Measurements from ENCODE around the gene NMNAT2.

DNA sequence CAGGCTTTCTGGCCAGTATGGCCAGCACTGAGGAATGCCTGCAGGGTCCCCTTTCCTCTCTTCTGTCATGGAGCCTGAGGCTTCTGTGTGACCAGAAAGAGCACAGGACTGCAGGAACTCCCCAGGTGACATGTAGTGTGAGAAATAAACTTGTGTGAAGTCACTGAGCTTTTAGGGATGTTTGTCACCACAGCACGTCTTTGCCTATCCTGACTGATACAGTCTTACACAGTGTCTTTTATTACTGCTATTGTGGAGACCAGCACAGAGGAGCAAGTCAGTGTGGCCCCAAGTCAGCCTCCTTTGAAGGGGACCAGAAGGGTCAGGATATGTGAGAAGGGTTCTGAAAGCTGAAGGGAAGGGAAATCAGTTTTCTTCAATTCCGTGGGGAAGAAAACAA, 129.6 kb downstream of the NMNAT2 start:
- TF ChIP-seq CTCF (IDR thresholded peaks at IDR 0.05) (no peak), POLR2A (IDR thresholded peaks at IDR 0.05) (no peak)

Data from ovary (tissue), 3 donors.